Measurements from ENCODE around the gene SLC6A11.

- TF ChIP-seq EZH2 (IDR thresholded peaks at IDR 0.05; ENCODE audit: low read length) (no peak), CTCF (optimal IDR thresholded peaks at IDR 0.05 in 1 of 3, IDR thresholded peaks at IDR 0.05 in 1 of 3, conservative IDR thresholded peaks at IDR 0.05 in 1 of 3; ENCODE audit: extremely low read depth in 1 of 3, insufficient read depth in 2 of 3, low read length in 3 of 3) (no peak)
These were observed 29.2 kb downstream of the SLC6A11 start for GRCh38 chr3:10845001-10845761.
